RWPE2 (cell line): Measurements from ENCODE around the gene GMDS.

Source experiments
- ATAC-seq: fragments of 200-7000 bp; cut with Tn5 transposase; 3 replicates; pipeline ENCODE4 v1.9.1; 2021; ENCODE audit warnings: low read depth
- DNase-seq: peaks from one replicate; pipeline ENCODE4 v3.0.0-alpha.2; 2020; ENCODE audit warnings: low spot score
- H3K27ac ChIP-seq: fragments of 450-650 bp; 2 replicates; pipeline ENCODE4 v1.5.1; 2017; ENCODE audit warnings: mild to moderate bottlenecking; ENCODE audit not compliant: poor library complexity, severe bottlenecking
- H3K27me3 ChIP-seq: fragments of 250-450 bp; sonication (Bioruptor Pico); 2 replicates; pipeline ENCODE4 v1.5.1; 2021; ENCODE audit warnings: mild to moderate bottlenecking, moderate library complexity; ENCODE audit not compliant: insufficient read depth, poor library complexity, severe bottlenecking
- H3K36me3 ChIP-seq: fragments of 250-450 bp; sonication (Bioruptor Pico); 2 replicates; pipeline ENCODE4 v1.5.1; 2020; ENCODE audit warnings: low read depth, mild to moderate bottlenecking, moderate library complexity
- H3K4me1 ChIP-seq: fragments of 250-450 bp; sonication (Bioruptor Pico); 2 replicates; pipeline ENCODE4 v1.5.1; 2021; ENCODE audit warnings: mild to moderate bottlenecking, moderate library complexity; ENCODE audit not compliant: insufficient read depth, poor library complexity, severe bottlenecking
- H3K4me3 ChIP-seq: fragments of 250-450 bp; sonication (Bioruptor Pico); 2 replicates; pipeline ENCODE4 v1.5.1; 2021; ENCODE audit warnings: mild to moderate bottlenecking, moderate library complexity; ENCODE audit not compliant: severe bottlenecking
- H3K9me3 ChIP-seq: fragments of 250-450 bp; sonication (Bioruptor Pico); 2 replicates; pipeline ENCODE4 v1.5.1; 2021; ENCODE audit warnings: mild to moderate bottlenecking, moderate library complexity; ENCODE audit not compliant: severe bottlenecking
- CTCF ChIP-seq: fragments of 450-650 bp; IDR thresholded peaks from one replicate; pipeline ENCODE4 v1.5.1; 2017; ENCODE audit warnings: mild to moderate bottlenecking, moderate library complexity; ENCODE audit not compliant: poor library complexity, severe bottlenecking

Gene GMDS

GRCh38 chr6:2216794-2217383 lies 28.5 kb downstream of the GMDS start:
- DNase-seq (no peak), ATAC-seq (no peak)
- Histone ChIP-seq H3K9me3 (no peaks in the 10 kb centered on the region), H3K27me3 (no peaks in the 10 kb centered on the region), H3K4me1 (peaks cover 3% of the 10 kb centered on the region), H3K4me3 (no peak overlapping the region), H3K36me3 (no peaks in the 10 kb centered on the region), H3K27ac (no peak overlapping the region)
- no peak for TF ChIP-seq CTCF

GRCh38 chr6:2215342-2215741 lies 30.1 kb downstream of the GMDS start:
- H3K9me3 ChIP-seq, result no peaks in the 10 kb centered on the region
- no peaks in the 10 kb centered on the region for H3K4me1 ChIP-seq
- no peak overlapping the region for H3K4me3 ChIP-seq
- H3K27ac ChIP-seq, result no peak overlapping the region
- TF ChIP-seq CTCF, result no peak
- no peaks in the 10 kb centered on the region for H3K36me3 ChIP-seq
- no peak for DNase-seq
- ATAC-seq, result no peak
- no peaks in the 10 kb centered on the region for H3K27me3 ChIP-seq

GRCh38 chr6:2213086-2213485 lies 32.3 kb downstream of the GMDS start:
- no peak overlapping the region for H3K27ac ChIP-seq
- ATAC-seq (no peak), DNase-seq (no peak)
- H3K4me3 ChIP-seq, result no peak overlapping the region
- no peaks in the 10 kb centered on the region for H3K36me3 ChIP-seq
- no peaks in the 10 kb centered on the region for H3K27me3 ChIP-seq
- H3K4me1 ChIP-seq, result no peaks in the 10 kb centered on the region
- no peak for TF ChIP-seq CTCF
- H3K9me3 ChIP-seq, result no peaks in the 10 kb centered on the region

- peak; percentile 62 for TF ChIP-seq CTCF
- Histone ChIP-seq H3K4me3 (no peak overlapping the region), H3K27ac (no peak overlapping the region), H3K9me3 (no peaks in the 10 kb centered on the region), H3K4me1 (no peaks in the 10 kb centered on the region), H3K27me3 (peaks cover 4% of the 10 kb centered on the region), H3K36me3 (no peaks in the 10 kb centered on the region)
- DNase-seq (no peak), ATAC-seq (peak; percentile 77; the same call in 1 of the 3 replicates)
Measured at GRCh38 chr6:2209226-2209809, 36.1 kb downstream of the GMDS start.

GRCh38 chr6:2208468-2208867 lies 36.9 kb downstream of the GMDS start:
- no peak for TF ChIP-seq CTCF
- Histone ChIP-seq H3K4me1 (no peaks in the 10 kb centered on the region), H3K27me3 (peaks cover 4% of the 10 kb centered on the region), H3K36me3 (no peaks in the 10 kb centered on the region), H3K27ac (no peak overlapping the region), H3K4me3 (no peak overlapping the region), H3K9me3 (no peaks in the 10 kb centered on the region)
- DNase-seq (no peak), ATAC-seq (no peak)
